ENCODE measurements around the gene BEGAIN. TPM values are rescaled to one million over a fixed set of nuclear protein-coding genes. Genes with fewer than 3 reads are reported as not detected.

BEGAIN gene
- total and polyA plus RNA-seq, 2 of the 8 experiments (the other 6 are each of a cell fraction or from before 2014, with no cell fraction given): 2.9 to 3.0 TPM

GRCh38 chr14:100601914-100602313 is 14.7 kb upstream of the BEGAIN start:
- H3K4me3 ChIP-seq (ENCODE audit: extremely low read depth in 1 of 4, insufficient read depth in 2 of 4, low read depth in 3 of 4, low read length in 4 of 4): no peak overlapping the region
- H4K5ac ChIP-seq (ENCODE audit: insufficient read length, low read depth, low read length): no peak overlapping the region
- H3K23ac ChIP-seq (ENCODE audit: insufficient read length): no peak overlapping the region
- H2AK5ac ChIP-seq (ENCODE audit: low read depth, low read length): no peak overlapping the region
- H2BK120ac ChIP-seq (replicated peaks; ENCODE audit: low read depth, low read length): no peak overlapping the region
- H4K20me1 ChIP-seq (replicated peaks in 1 of 2; ENCODE audit: control insufficient read depth in 1 of 2, insufficient read depth in 2 of 2, low read length in 2 of 2): no peaks in the 10 kb centered on the region
- ChIA-PET CTCF (ENCODE audit: partially characterized antibody) (interaction anchor here (0.6 to 1.7 kb wide), 4 partner anchors 33 to 78 kb away, joined by 3 to 4 read pairs (median 4); no protein-coding TSS in a partner anchor), POLR2A (ENCODE audit: partially characterized antibody) (no interaction called here)
- WGBS, 2 experiments (ENCODE audit: extremely low coverage in 1 of 2, insufficient coverage in 1 of 2, insufficient read length in 1 of 2, insufficient replicate concordance in 2 of 2, low coverage in 1 of 2, low lambda C conversion rate in 2 of 2, missing lambda C conversion rate in 1 of 2): 86 to 100% methylated on average over 1 to 4 of the region's 4 CpGs
- H2BK15ac ChIP-seq (ENCODE audit: low read length): no peak overlapping the region
- no peak for DNase-seq (ENCODE audit: low read depth in 1 of 2, low spot score in 2 of 2)
- H3K9ac ChIP-seq (replicated peaks in 1 of 4; ENCODE audit: extremely low read depth in 1 of 4, low read depth in 3 of 4, low read length in 3 of 4): no peak overlapping the region
- H3K23me2 ChIP-seq (ENCODE audit: low read depth, low read length): peaks cover 2% of the 10 kb centered on the region; the same call in 1 of the 2 replicates
- H3K56ac ChIP-seq (replicated peaks; ENCODE audit: insufficient read length, low read depth, low read length): no peak overlapping the region
- no peak overlapping the region for H2AFZ ChIP-seq (ENCODE audit: low read length)
- H3K27me3 ChIP-seq (replicated peaks in 1 of 4; ENCODE audit: control insufficient read depth in 3 of 4, extremely low read depth in 1 of 4, insufficient read depth in 3 of 4, low read length in 3 of 4): no peaks in the 10 kb centered on the region; a peak in 2 of 7 replicates
- no peak overlapping the region for H2BK5ac ChIP-seq (ENCODE audit: low read depth, low read length)
- H3K4me2 ChIP-seq (ENCODE audit: insufficient read depth in 1 of 2, low read depth in 2 of 2, low read length in 2 of 2): no peak overlapping the region
- no peak overlapping the region for H3K18ac ChIP-seq (ENCODE audit: extremely low read depth, low read length)
- H3K14ac ChIP-seq (ENCODE audit: insufficient read length): no peak overlapping the region
- no peaks in the 10 kb centered on the region for H3K36me3 ChIP-seq (ENCODE audit: control insufficient read depth in 2 of 4, insufficient read depth in 4 of 4, low read length in 3 of 4)
- H4K8ac ChIP-seq (ENCODE audit: extremely low read depth, insufficient read depth, low read length): no peak overlapping the region
- H3K79me1 ChIP-seq (ENCODE audit: low read depth, low read length): no peaks in the 10 kb centered on the region
- no peak overlapping the region for H3K27ac ChIP-seq (ENCODE audit: low read depth, low read length)
- H3K4ac ChIP-seq (replicated peaks; ENCODE audit: insufficient read length, low read depth, low read length): no peak overlapping the region
- H3K4me1 ChIP-seq (replicated peaks in 1 of 4; ENCODE audit: control insufficient read depth in 3 of 4, insufficient read depth in 4 of 4, low read length in 3 of 4): no peaks in the 10 kb centered on the region; a peak in 1 of 7 replicates
- H4K91ac ChIP-seq (replicated peaks; ENCODE audit: insufficient read length, low read length): no peak overlapping the region
- H3K79me2 ChIP-seq (ENCODE audit: control insufficient read depth in 1 of 2, insufficient read depth in 2 of 2, low read length in 2 of 2): no peaks in the 10 kb centered on the region
- H2BK20ac ChIP-seq (ENCODE audit: low read length): no peak overlapping the region
- FAIRE-seq: peak; percentile 55
- H2BK12ac ChIP-seq (ENCODE audit: low read depth, low read length): no peak overlapping the region
- H3K9me3 ChIP-seq (ENCODE audit: insufficient read depth in 2 of 2, low read depth in 1 of 2, low read length in 1 of 2): no peaks in the 10 kb centered on the region
- TF ChIP-seq ATF3 (IDR thresholded peaks at IDR 0.05; ENCODE audit: insufficient read depth, low read depth, low read length) (no peak), CEBPB (IDR thresholded peaks at IDR 0.05; ENCODE audit: low read depth, low read length) (no peak), SIN3A (conservative IDR thresholded peaks at IDR 0.05 in 1 of 2, IDR thresholded peaks at IDR 0.05 in 1 of 2; ENCODE audit: low read depth in 1 of 2, low read length in 2 of 2) (no peak), KDM4A (IDR thresholded peaks at IDR 0.05; ENCODE audit: low read depth, low read length, severe bottlenecking) (no peak), RBBP5 (IDR thresholded peaks at IDR 0.05; ENCODE audit: borderline replicate concordance, low read depth, low read length) (no peak), PHF8 (conservative IDR thresholded peaks at IDR 0.05; ENCODE audit: low read depth, low read length) (no peak), CTBP2 (IDR thresholded peaks at IDR 0.05; ENCODE audit: borderline replicate concordance, insufficient read depth, insufficient read length, low read length) (no peak), ATF2 (IDR thresholded peaks at IDR 0.05; ENCODE audit: low read length) (no peak), BRCA1 (IDR thresholded peaks at IDR 0.05; ENCODE audit: low read depth, low read length) (no peak), RAD21 (IDR thresholded peaks at IDR 0.05 in 1 of 2, conservative IDR thresholded peaks at IDR 0.05 in 1 of 2; ENCODE audit: low read depth in 2 of 2, low read length in 2 of 2) (no peak), RFX5 (IDR thresholded peaks at IDR 0.05; ENCODE audit: borderline replicate concordance, low read depth, low read length) (no peak)

Data from H1 (cell line).